HG03039 (cell line): Measurements from ENCODE around the gene CARD11.

Source experiments
- ATAC-seq: cut with Tn5 transposase; IDR thresholded peaks from one replicate; pipeline ENCODE4 v1.9.1; 2021; ENCODE audit warnings: mild to moderate bottlenecking, moderate library complexity; ENCODE audit not compliant: unreplicated experiment

The CARD11 gene

DNA sequence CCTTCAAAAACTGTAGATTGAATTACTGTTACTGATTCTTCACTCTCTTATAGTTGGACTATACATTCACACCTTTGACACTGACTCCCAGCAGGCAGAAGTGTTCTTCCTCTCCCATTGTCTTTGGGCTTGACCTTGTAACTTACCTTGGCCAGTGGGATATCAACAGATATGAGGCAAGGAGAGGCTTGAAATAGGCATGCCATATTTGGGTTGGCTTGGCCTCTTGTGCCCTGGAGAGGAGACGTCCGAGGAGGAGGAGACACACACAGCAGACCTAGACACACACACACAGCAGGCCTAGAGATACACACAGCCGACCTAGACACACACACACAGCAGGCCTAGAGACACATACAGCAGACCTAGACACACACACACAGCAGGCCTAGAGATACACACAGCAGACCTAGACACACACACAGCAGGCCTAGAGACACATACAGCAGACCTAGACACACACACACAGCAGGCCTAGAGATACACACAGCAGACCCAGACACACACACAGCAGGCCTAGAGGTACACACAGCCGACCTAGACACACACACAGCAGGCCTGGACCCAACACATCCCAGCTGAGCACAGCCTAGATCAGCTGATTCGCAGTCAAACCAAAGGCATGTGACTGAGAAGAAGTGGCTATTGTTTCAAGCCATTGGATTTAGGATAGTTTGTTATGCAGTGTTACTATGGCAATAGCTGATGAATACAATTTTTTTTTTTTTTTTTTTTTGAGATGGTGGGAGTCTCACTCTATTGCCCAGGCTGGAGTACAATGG lies 187.1 kb downstream of the CARD11 start:
- ATAC-seq, result no peak
